Keratinocyte (primary cell): ENCODE data around the gene COL6A1.

Experiments
- CTCF ChIP-seq, 3 experiments: IDR thresholded peaks in 1 of 3; conservative IDR thresholded peaks in 1 of 3; optimal IDR thresholded peaks in 1 of 3; 2 replicates in 2 of 3; 3 replicates in 1 of 3; pipeline versions ENCODE3 to v1.5.1; 2011; ENCODE audit warnings: low read length in 3 of 3, mild to moderate bottlenecking in 3 of 3, moderate library complexity in 2 of 3, control low read depth in 1 of 3, inconsistent platforms in 1 of 3; ENCODE audit not compliant: insufficient read depth in 2 of 3; ENCODE audit errors: extremely low read depth in 1 of 3
- EZH2 ChIP-seq: IDR thresholded peaks from one replicate; pipeline ENCODE4 v1.6.1; 2012; ENCODE audit warnings: inconsistent platforms, mild to moderate bottlenecking, low read length, moderate library complexity

GRCh38 chr21:45934554-45934953 lies 47.0 kb upstream of the COL6A1 start:
- TF ChIP-seq CTCF (optimal IDR thresholded peaks at IDR 0.05 in 1 of 3, IDR thresholded peaks at IDR 0.05 in 1 of 3, conservative IDR thresholded peaks at IDR 0.05 in 1 of 3; ENCODE audit: extremely low read depth in 1 of 3, insufficient read depth in 2 of 3, low read length in 3 of 3) (no peak), EZH2 (no peak)
